Adipocyte (in vitro differentiated cells): ENCODE results near the gene ANKRD53.

ENCODE experiments used
- DNase-seq: peaks from one replicate; pipeline ENCODE4 v3.0.0-alpha.2; 2015; ENCODE audit warnings: low read depth
- H3K27me3 ChIP-seq: replicated peaks from 2 replicates; pipeline ENCODE4 v1.7.0; 2013; ENCODE audit warnings: mild to moderate bottlenecking, low read length, moderate library complexity; ENCODE audit not compliant: control insufficient read depth, insufficient read depth
- H3K36me3 ChIP-seq: 2 replicates; pipeline ENCODE4 v1.7.0; 2013; ENCODE audit warnings: low read length, mild to moderate bottlenecking, moderate library complexity; ENCODE audit not compliant: control insufficient read depth, insufficient read depth, severe bottlenecking
- H3K4me1 ChIP-seq: 2 replicates; pipeline ENCODE4 v1.7.0; 2013; ENCODE audit warnings: mild to moderate bottlenecking, low read length, moderate library complexity; ENCODE audit not compliant: control insufficient read depth, insufficient read depth
- H3K4me3 ChIP-seq: 2 replicates; pipeline ENCODE4 v1.7.0; 2013; ENCODE audit warnings: mild to moderate bottlenecking, low read length, moderate library complexity
- H3K9ac ChIP-seq: 2 replicates; pipeline ENCODE4 v1.7.0; 2013; ENCODE audit warnings: mild to moderate bottlenecking, low read length, moderate library complexity
- H3K9me3 ChIP-seq: 2 replicates; pipeline ENCODE4 v1.7.0; 2013; ENCODE audit warnings: mild to moderate bottlenecking, low read length, moderate library complexity; ENCODE audit not compliant: control insufficient read depth

The ANKRD53 gene

GRCh38 chr2:70962211-70962884, 16.1 kb upstream of the ANKRD53 start:
- Histone ChIP-seq H3K4me1 (peaks cover 9% of the 10 kb centered on the region), H3K27me3 (peaks cover 32% of the 10 kb centered on the region), H3K36me3 (no peaks in the 10 kb centered on the region), H3K4me3 (no peak overlapping the region), H3K9me3 (no peaks in the 10 kb centered on the region), H3K9ac (no peak overlapping the region)
- DNase-seq = no peak

- H3K9me3 ChIP-seq = no peaks in the 10 kb centered on the region
- H3K4me3 ChIP-seq = no peak overlapping the region
- H3K36me3 ChIP-seq = no peaks in the 10 kb centered on the region
- no peak overlapping the region for H3K9ac ChIP-seq
- no peak for DNase-seq
- peaks cover 27% of the 10 kb centered on the region for H3K27me3 ChIP-seq
- peaks cover 9% of the 10 kb centered on the region for H3K4me1 ChIP-seq
Observed at GRCh38 chr2:70962885-70963878, 15.2 kb upstream of the ANKRD53 start.

GRCh38 chr2:70964133-70964532, 14.3 kb upstream of the ANKRD53 start:
- peaks cover 9% of the 10 kb centered on the region for H3K4me1 ChIP-seq
- no peak overlapping the region for H3K4me3 ChIP-seq
- H3K27me3 ChIP-seq = peaks cover 26% of the 10 kb centered on the region
- DNase-seq = no peak
- no peaks in the 10 kb centered on the region for H3K36me3 ChIP-seq
- H3K9me3 ChIP-seq = no peaks in the 10 kb centered on the region
- no peak overlapping the region for H3K9ac ChIP-seq

- peaks cover 9% of the 10 kb centered on the region for H3K4me1 ChIP-seq
- no peaks in the 10 kb centered on the region for H3K36me3 ChIP-seq
- DNase-seq = peak; percentile 91
- peak overlapping the region; percentile 44 for H3K9ac ChIP-seq
- H3K9me3 ChIP-seq = no peaks in the 10 kb centered on the region
- H3K4me3 ChIP-seq = peak overlapping the region; percentile 76
- peaks cover 22% of the 10 kb centered on the region for H3K27me3 ChIP-seq
Observed at GRCh38 chr2:70964596-70965386, 13.6 kb upstream of the ANKRD53 start.

GRCh38 chr2:70965506-70965905, 12.9 kb upstream of the ANKRD53 start:
- DNase-seq = no peak
- H3K4me3 ChIP-seq = peak overlapping the region; percentile 76
- peaks cover 22% of the 10 kb centered on the region for H3K27me3 ChIP-seq
- H3K4me1 ChIP-seq = peaks cover 6% of the 10 kb centered on the region
- peak overlapping the region; percentile 44 for H3K9ac ChIP-seq
- no peaks in the 10 kb centered on the region for H3K36me3 ChIP-seq
- H3K9me3 ChIP-seq = no peaks in the 10 kb centered on the region

- no peaks in the 10 kb centered on the region for H3K9me3 ChIP-seq
- H3K9ac ChIP-seq = no peak overlapping the region
- H3K27me3 ChIP-seq = peaks cover 22% of the 10 kb centered on the region
- H3K4me3 ChIP-seq = no peak overlapping the region
- no peaks in the 10 kb centered on the region for H3K36me3 ChIP-seq
- H3K4me1 ChIP-seq = no peaks in the 10 kb centered on the region
- no peak for DNase-seq
Observed at GRCh38 chr2:70966681-70967080, 11.7 kb upstream of the ANKRD53 start.

- H3K36me3 ChIP-seq = no peaks in the 10 kb centered on the region
- H3K27me3 ChIP-seq = peaks cover 22% of the 10 kb centered on the region
- H3K4me3 ChIP-seq = no peak overlapping the region
Observed at GRCh38 chr2:70967189-70967588, 11.2 kb upstream of the ANKRD53 start.

GRCh38 chr2:70974592-70974991, 3.8 kb upstream of the ANKRD53 start:
- Histone ChIP-seq H3K9ac (no peak overlapping the region), H3K36me3 (no peaks in the 10 kb centered on the region), H3K27me3 (no peaks in the 10 kb centered on the region), H3K9me3 (no peaks in the 10 kb centered on the region), H3K4me1 (peaks cover 17% of the 10 kb centered on the region), H3K4me3 (no peak overlapping the region)
- DNase-seq = no peak

More at GRCh38 chr2:70967189-70967588, 11.2 kb upstream of the ANKRD53 start:
- Histone ChIP-seq H3K4me1 (no peaks in the 10 kb centered on the region), H3K9ac (no peak overlapping the region), H3K9me3 (no peaks in the 10 kb centered on the region)
- DNase-seq = no peak

- no peak for DNase-seq
- Histone ChIP-seq H3K9ac (no peak overlapping the region), H3K27me3 (no peaks in the 10 kb centered on the region)
Observed at GRCh38 chr2:70975237-70975636, 3.2 kb upstream of the ANKRD53 start.

GRCh38 chr2:70977605-70978205, 725 bp upstream of the ANKRD53 start:
- Histone ChIP-seq H3K4me3 (peak overlapping the region; percentile 85), H3K9me3 (no peaks in the 10 kb centered on the region), H3K36me3 (no peaks in the 10 kb centered on the region), H3K9ac (peak overlapping the region; percentile 89), H3K27me3 (no peaks in the 10 kb centered on the region), H3K4me1 (peaks cover 17% of the 10 kb centered on the region)
- peak; percentile 66 for DNase-seq

More at GRCh38 chr2:70975237-70975636, 3.2 kb upstream of the ANKRD53 start:
- no peaks in the 10 kb centered on the region for H3K36me3 ChIP-seq
- H3K4me1 ChIP-seq = peaks cover 17% of the 10 kb centered on the region
- no peaks in the 10 kb centered on the region for H3K9me3 ChIP-seq
- no peak overlapping the region for H3K4me3 ChIP-seq
